Panc1 (cell line): ENCODE data around the gene SOCS6.

ENCODE experiments used
- CTCF ChIP-seq: fragments of 450-650 bp; IDR thresholded peaks from 2 replicates; pipeline ENCODE4 v1.5.1; 2017; ENCODE audit warnings: mild to moderate bottlenecking
- POLR2AphosphoS5 ChIP-seq: IDR thresholded peaks from 2 replicates; pipeline ENCODE4 v1.6.1; 2012; ENCODE audit warnings: mild to moderate bottlenecking, low read depth, low read length, moderate library complexity
- SIN3A ChIP-seq: IDR thresholded peaks from 2 replicates; pipeline ENCODE4 v1.6.1; 2012; ENCODE audit warnings: low read depth, mild to moderate bottlenecking, low read length, moderate library complexity, borderline replicate concordance; ENCODE audit not compliant: insufficient read depth
- TCF7L2 ChIP-seq: IDR thresholded peaks from 2 replicates; pipeline ENCODE4 v1.6.1; 2011; ENCODE audit warnings: mild to moderate bottlenecking, low read depth, low read length, inconsistent platforms
- TF ChIP-seq, protein P1 (sequence below), 2 experiments: IDR thresholded peaks; 2 replicates each; pipeline ENCODE4 v1.6.1; 2011 to 2012; ENCODE audit warnings: low read depth in 2 of 2, control low read depth in 1 of 2, low read length in 1 of 2, mild to moderate bottlenecking in 1 of 2, moderate library complexity in 1 of 2; ENCODE audit not compliant: insufficient read depth in 1 of 2

DNA sequence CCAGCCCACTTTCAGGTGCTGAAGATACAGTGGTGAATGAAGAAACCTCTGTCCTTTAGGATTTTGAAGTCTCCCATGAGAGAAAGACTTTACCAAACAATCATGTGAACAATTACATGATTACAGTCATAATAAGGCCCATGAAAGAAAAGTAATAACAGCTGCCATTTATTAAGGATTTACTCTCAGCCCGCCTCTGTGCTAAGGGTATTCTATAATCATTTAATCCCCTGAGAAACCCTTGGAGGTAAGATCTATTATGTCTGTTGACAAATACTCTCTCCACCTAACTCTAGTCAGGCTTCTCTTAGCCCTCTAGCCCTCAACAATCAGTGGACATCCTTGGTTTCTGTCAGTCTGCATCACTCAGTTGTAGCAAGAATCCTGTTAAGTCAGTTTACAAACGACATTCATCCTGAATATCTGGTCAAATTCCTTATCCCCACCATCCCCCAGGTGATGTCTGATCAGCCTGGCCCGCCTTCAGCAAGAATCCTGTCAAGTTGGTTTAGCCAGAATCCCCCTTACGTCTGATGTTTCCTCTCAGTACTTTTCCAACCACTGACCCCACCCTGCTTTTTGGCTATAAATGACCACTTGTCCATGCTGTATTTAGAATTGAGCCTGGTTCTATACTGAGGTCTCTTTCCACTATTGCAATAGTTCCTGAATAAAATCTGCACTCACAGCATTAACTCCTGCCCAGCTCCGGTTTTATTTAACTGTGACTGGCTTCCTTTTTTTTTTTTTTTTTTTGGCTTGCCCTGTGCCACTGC lies 12.2 kb upstream of the SOCS6 start:
- TF ChIP-seq TCF7L2 (no peak), CTCF (no peak), SIN3A (no peak), POLR2AphosphoS5 (no peak)
- TF ChIP-seq, protein P1, sequence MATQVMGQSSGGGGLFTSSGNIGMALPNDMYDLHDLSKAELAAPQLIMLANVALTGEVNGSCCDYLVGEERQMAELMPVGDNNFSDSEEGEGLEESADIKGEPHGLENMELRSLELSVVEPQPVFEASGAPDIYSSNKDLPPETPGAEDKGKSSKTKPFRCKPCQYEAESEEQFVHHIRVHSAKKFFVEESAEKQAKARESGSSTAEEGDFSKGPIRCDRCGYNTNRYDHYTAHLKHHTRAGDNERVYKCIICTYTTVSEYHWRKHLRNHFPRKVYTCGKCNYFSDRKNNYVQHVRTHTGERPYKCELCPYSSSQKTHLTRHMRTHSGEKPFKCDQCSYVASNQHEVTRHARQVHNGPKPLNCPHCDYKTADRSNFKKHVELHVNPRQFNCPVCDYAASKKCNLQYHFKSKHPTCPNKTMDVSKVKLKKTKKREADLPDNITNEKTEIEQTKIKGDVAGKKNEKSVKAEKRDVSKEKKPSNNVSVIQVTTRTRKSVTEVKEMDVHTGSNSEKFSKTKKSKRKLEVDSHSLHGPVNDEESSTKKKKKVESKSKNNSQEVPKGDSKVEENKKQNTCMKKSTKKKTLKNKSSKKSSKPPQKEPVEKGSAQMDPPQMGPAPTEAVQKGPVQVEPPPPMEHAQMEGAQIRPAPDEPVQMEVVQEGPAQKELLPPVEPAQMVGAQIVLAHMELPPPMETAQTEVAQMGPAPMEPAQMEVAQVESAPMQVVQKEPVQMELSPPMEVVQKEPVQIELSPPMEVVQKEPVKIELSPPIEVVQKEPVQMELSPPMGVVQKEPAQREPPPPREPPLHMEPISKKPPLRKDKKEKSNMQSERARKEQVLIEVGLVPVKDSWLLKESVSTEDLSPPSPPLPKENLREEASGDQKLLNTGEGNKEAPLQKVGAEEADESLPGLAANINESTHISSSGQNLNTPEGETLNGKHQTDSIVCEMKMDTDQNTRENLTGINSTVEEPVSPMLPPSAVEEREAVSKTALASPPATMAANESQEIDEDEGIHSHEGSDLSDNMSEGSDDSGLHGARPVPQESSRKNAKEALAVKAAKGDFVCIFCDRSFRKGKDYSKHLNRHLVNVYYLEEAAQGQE (IDR thresholded peaks at IDR 0.05; ENCODE audit: insufficient read depth in 1 of 2, low read depth in 2 of 2, low read length in 1 of 2) = no peak
